ENCODE measurements around the gene COX7A2L. TPM values are rescaled to one million over a fixed set of nuclear protein-coding genes. Genes with fewer than 3 reads are reported as not detected.

The COX7A2L gene
- total and polyA plus RNA-seq, 9 of the 15 experiments (the other 6 are each of a cell fraction or from before 2014, with no cell fraction given), result 118 to 481 (median 163) TPM

DNA sequence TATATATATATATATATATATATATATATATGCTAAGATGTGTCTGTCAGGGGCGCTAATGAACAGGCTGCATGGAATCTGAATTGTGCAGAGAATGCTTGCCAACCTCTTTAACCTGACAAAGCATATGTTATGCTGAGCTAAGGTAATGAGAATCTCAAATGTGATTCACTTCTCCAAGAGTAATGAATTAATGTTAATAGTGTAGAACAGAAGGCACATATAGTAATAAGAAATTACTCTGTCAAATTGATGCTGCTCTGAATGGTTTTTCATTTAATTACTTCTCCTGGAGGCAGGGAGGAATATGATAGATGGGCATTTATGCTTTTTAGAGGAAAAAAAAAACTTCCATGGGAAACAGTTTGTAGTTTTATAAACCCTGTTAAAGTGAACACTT, 35.4 kb downstream of the COX7A2L start:
- in situ Hi-C loops (cut with MboI), result loop anchor here (10.0 kb wide), 1 partner anchor 231 kb away; no protein-coding TSS in a partner anchor
- 89% methylated on average over 1 of the region's 1 CpG for WGBS (ENCODE audit: insufficient coverage, low coverage, missing lambda C conversion rate)
- Histone ChIP-seq H3K9me1 (ENCODE audit: control insufficient read depth, insufficient read depth, low read length) (no peaks in the 10 kb centered on the region), H3K4me1 (replicated peaks in 1 of 2; ENCODE audit: control insufficient read depth in 2 of 2, insufficient read depth in 2 of 2, low read length in 2 of 2) (no peaks in the 10 kb centered on the region), H3K36me3 (ENCODE audit: control insufficient read depth, insufficient read depth, low read length) (peaks cover 38% of the 10 kb centered on the region), H3K4me3 (no peak overlapping the region), H3K9ac (ENCODE audit: insufficient read depth in 1 of 2, low read depth in 2 of 2, low read length in 2 of 2) (no peak overlapping the region), H3K27me3 (ENCODE audit: control insufficient read depth in 2 of 2, insufficient read depth in 2 of 2, low read length in 2 of 2) (no peaks in the 10 kb centered on the region), H3K4me2 (ENCODE audit: insufficient read depth, low read length) (no peak overlapping the region), H4K20me1 (replicated peaks; ENCODE audit: control insufficient read depth, insufficient read depth, low read length) (no peaks in the 10 kb centered on the region), H2AFZ (ENCODE audit: low read depth, low read length) (no peak overlapping the region), H3K27ac (ENCODE audit: extremely low read depth, low read depth, low read length) (no peak overlapping the region), H3K79me2 (ENCODE audit: control insufficient read depth, insufficient read depth, low read length) (no peaks in the 10 kb centered on the region), H3K9me3 (replicated peaks; ENCODE audit: control insufficient read depth, insufficient read depth, low read depth, low read length) (no peaks in the 10 kb centered on the region)
- CTCF ChIA-PET (ENCODE audit: low intra/inter-chr PET ratio), result no interaction called here
- POLR2A ChIA-PET, result no interaction called here
- no peak for ATAC-seq
- no TSS peak for BruUV-seq (replicated peaks)
- FAIRE-seq, result no peak
- no peak for DNase-seq (ENCODE audit: extremely low read depth in 1 of 4, low spot score in 3 of 4)
- TF ChIP-seq CBX2 (IDR thresholded peaks at IDR 0.05; ENCODE audit: insufficient read depth, low read length, poor library complexity, severe bottlenecking) (no peak), SRSF3 (IDR thresholded peaks at IDR 0.05; ENCODE audit: insufficient read depth, low read length) (no peak), ZNF79 (CRISPR knock-in tag; IDR thresholded peaks at IDR 0.05; ENCODE audit: low read depth) (no peak), BCL6 (CRISPR knock-in tag; IDR thresholded peaks at IDR 0.05) (no peak), ZNF184 (CRISPR knock-in tag; IDR thresholded peaks at IDR 0.05) (no peak), ZNF384 (IDR thresholded peaks at IDR 0.05; ENCODE audit: low read depth, low read length) (no peak), ADNP (tag; IDR thresholded peaks at IDR 0.05) (no peak), NR1H2 (CRISPR knock-in tag; IDR thresholded peaks at IDR 0.05) (no peak), USF1 (CRISPR knock-in tag; IDR thresholded peaks at IDR 0.05) (no peak), BCOR (IDR thresholded peaks at IDR 0.05) (no peak)
- intact Hi-C loops (cut with micrococcal nuclease), result loop anchor here (5.0 kb wide), 1 partner anchor 458 kb away; no protein-coding TSS in a partner anchor
